CD4-positive, alpha-beta T cell (primary cell): ENCODE data around the gene SULF2. TPM values are rescaled to one million over a fixed set of nuclear protein-coding genes. Genes with fewer than 3 reads are reported as not detected.
"Not testable (repeated sequence)": the region's sequence is repeated elsewhere in the genome, so short reads cannot be mapped to it uniquely, and the experiment has no call there.

ENCODE experiments used
- ATAC-seq: fragments of 200-7000 bp; cut with Tn5 transposase; one replicate; pipeline ENCODE4 v1.10.0; 2022; ENCODE audit warnings: mild to moderate bottlenecking; ENCODE audit not compliant: poor library complexity
- CTCF ChIA-PET: fragments of 350-600 bp; sonication (Branson Sonifier 250); formaldehyde crosslinking; loops from one replicate; lab custom pipeline; 2021; ENCODE audit warnings: antibody characterized with exemption, inconsistent platforms; lab: Charles Lee
- POLR2A ChIA-PET: fragments of 350-600 bp; sonication (Branson Sonifier 250); formaldehyde crosslinking; loops from one replicate; lab custom pipeline; 2021; ENCODE audit warnings: antibody characterized with exemption, inconsistent platforms; lab: Charles Lee
- DNase-seq, 14 experiments: peaks; one replicate each; pipeline ENCODE4 v3.0.0-alpha.2; 2013 to 2020; ENCODE audit warnings: mixed read lengths in 2 of 14
- H3K27ac ChIP-seq, 2 donors: one replicate each; pipeline versions ENCODE4 v1.5.1 to v1.7.0; 2013; ENCODE audit warnings: low read length in 2 of 2, low read depth in 1 of 2, mild to moderate bottlenecking in 1 of 2
- H3K27me3 ChIP-seq, 2 experiments: 1 replicate in 1 of 2; 2 replicates in 1 of 2; pipeline versions ENCODE4 v1.6.1 to v1.7.0; 2013; ENCODE audit warnings: low read length in 2 of 2, control low read depth in 1 of 2, mild to moderate bottlenecking in 1 of 2, moderate library complexity in 1 of 2; ENCODE audit not compliant: insufficient read depth in 2 of 2, control insufficient read depth in 1 of 2
- H3K36me3 ChIP-seq: one replicate; pipeline ENCODE4 v1.6.1; 2013; ENCODE audit warnings: low read length, control low read depth; ENCODE audit not compliant: insufficient read depth
- H3K4me1 ChIP-seq: one replicate; pipeline ENCODE4 v1.6.1; 2013; ENCODE audit warnings: low read length, control low read depth; ENCODE audit not compliant: insufficient read depth
- H3K4me3 ChIP-seq: one replicate; pipeline ENCODE4 v1.5.1; 2013; ENCODE audit warnings: mild to moderate bottlenecking, low read length, moderate library complexity
- H3K9me3 ChIP-seq, 2 experiments: 1 replicate in 1 of 2; 2 replicates in 1 of 2; pipeline versions ENCODE4 v1.6.1 to v1.7.0; 2013; ENCODE audit warnings: low read length in 2 of 2, mild to moderate bottlenecking in 2 of 2, control low read depth in 1 of 2, moderate library complexity in 1 of 2; ENCODE audit not compliant: control insufficient read depth in 1 of 2, insufficient read depth in 1 of 2
- H3K27ac Mint-ChIP-seq: one replicate; pipeline ENCODE4 v1.8.0; 2020; ENCODE audit warnings: mixed read lengths
- H3K27me3 Mint-ChIP-seq: one replicate; pipeline ENCODE4 v1.8.0; 2021; ENCODE audit warnings: mixed read lengths
- H3K36me3 Mint-ChIP-seq: one replicate; pipeline ENCODE4 v1.8.0; 2021; ENCODE audit warnings: low read depth, mixed read lengths
- H3K4me1 Mint-ChIP-seq: one replicate; pipeline ENCODE4 v1.8.0; 2021; ENCODE audit warnings: low read depth, mixed read lengths
- H3K4me3 Mint-ChIP-seq: one replicate; pipeline ENCODE4 v1.8.0; 2020; ENCODE audit warnings: mild to moderate bottlenecking, mixed read lengths
- H3K9me3 Mint-ChIP-seq: one replicate; pipeline ENCODE4 v1.8.0; 2020; ENCODE audit warnings: mixed read lengths
- intact Hi-C, 2 experiments: fragments of 100-400 bp; cut with DNase I in 1 of 2; cut with micrococcal nuclease in 1 of 2; formaldehyde crosslinking; loops; one replicate each; pipeline versions ENCODE4 v1.15.1 to v1.9.0; 2023 to 2025; cut with DNase I, micrococcal nuclease
- total RNA-seq, 174 experiments: library from RNA in 2 of 174; stranded (reverse) in 2 of 174; gene quantifications; one replicate each; pipeline ENCODE4 v1.2.3 and lab custom pipeline; 2021 to 2026
- TF ChIP-seq, protein P1 (sequence below): fragments of 200-600 bp; IDR thresholded peaks from one replicate; pipeline ENCODE4 v1.8.0; 2022; ENCODE audit warnings: antibody characterized with exemption, mild to moderate bottlenecking

SULF2 gene
- total RNA-seq, 2 experiments from 2014 or later = 1.5 to 2.8 TPM

- no peak overlapping the region for H3K27ac ChIP-seq
- POLR2A ChIA-PET = no interaction called here
- intact Hi-C loops = no loop called here
- no peak for ATAC-seq
- Mint-ChIP-seq H3K4me1 (no peaks in the 10 kb centered on the region), H3K27ac (no peak overlapping the region), H3K9me3 (no peaks in the 10 kb centered on the region), H3K27me3 (peaks cover 55% of the 10 kb centered on the region), H3K4me3 (no peak overlapping the region), H3K36me3 (no peaks in the 10 kb centered on the region)
- H3K27me3 ChIP-seq = peaks cover 5 to 18% of the 10 kb centered on the region in 2 experiments
- TF ChIP-seq, protein P1, sequence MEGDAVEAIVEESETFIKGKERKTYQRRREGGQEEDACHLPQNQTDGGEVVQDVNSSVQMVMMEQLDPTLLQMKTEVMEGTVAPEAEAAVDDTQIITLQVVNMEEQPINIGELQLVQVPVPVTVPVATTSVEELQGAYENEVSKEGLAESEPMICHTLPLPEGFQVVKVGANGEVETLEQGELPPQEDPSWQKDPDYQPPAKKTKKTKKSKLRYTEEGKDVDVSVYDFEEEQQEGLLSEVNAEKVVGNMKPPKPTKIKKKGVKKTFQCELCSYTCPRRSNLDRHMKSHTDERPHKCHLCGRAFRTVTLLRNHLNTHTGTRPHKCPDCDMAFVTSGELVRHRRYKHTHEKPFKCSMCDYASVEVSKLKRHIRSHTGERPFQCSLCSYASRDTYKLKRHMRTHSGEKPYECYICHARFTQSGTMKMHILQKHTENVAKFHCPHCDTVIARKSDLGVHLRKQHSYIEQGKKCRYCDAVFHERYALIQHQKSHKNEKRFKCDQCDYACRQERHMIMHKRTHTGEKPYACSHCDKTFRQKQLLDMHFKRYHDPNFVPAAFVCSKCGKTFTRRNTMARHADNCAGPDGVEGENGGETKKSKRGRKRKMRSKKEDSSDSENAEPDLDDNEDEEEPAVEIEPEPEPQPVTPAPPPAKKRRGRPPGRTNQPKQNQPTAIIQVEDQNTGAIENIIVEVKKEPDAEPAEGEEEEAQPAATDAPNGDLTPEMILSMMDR = no peak
- no peak overlapping the region for H3K4me3 ChIP-seq
- no peaks in the 10 kb centered on the region for H3K4me1 ChIP-seq
- CTCF ChIA-PET = no interaction called here
- H3K36me3 ChIP-seq = no peaks in the 10 kb centered on the region
- no peak for DNase-seq
- peaks cover 0 to 12% of the 10 kb centered on the region in 2 experiments for H3K9me3 ChIP-seq
These were observed 24.9 kb upstream of the SULF2 start for GRCh38 chr20:47810116-47810677.

DNA sequence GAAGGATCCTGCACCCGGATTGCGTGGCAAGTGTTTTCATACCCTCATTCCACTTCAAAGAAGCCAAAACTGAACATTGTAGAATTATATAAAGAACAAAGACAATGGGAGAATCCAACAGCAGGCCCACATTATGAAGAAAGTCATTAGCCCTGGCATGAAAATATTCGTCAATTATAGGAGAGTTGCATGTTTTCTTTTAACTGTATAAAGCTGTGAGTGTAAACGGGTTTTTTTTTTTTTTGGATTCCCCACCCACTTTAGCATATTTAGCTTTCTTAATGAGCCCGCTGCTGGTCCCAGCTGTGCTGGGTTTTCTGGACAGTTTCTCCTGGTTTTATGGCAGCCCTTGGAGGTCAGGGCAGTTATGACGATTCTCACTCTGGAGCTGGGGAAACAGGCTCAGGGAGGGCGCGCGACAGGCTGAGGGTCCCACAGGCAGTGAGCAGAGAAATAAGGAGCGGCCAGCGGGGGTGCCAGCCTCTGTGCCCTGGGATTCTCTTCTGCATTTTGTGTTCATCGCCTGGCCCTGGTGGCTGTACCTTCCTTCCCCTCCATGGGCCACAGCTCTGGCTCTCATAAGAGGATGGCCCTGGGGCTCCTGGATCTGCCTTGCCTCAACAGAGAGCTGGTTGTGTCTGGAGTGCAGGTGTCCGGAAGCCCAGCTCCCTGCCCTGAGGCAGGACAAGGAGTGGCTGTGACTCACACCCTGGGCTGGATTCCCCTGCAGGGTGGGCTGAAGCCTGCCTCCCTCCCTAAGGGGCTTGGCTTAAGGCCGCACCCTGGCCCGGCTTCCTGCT, 24.1 kb upstream of the SULF2 start:
- no peaks in the 10 kb centered on the region for H3K4me1 ChIP-seq
- Mint-ChIP-seq H3K27me3 (peaks cover 50% of the 10 kb centered on the region), H3K36me3 (no peaks in the 10 kb centered on the region), H3K9me3 (no peaks in the 10 kb centered on the region), H3K27ac (no peak overlapping the region), H3K4me1 (no peaks in the 10 kb centered on the region), H3K4me3 (no peak overlapping the region)
- H3K27ac ChIP-seq = no peak overlapping the region
- peaks cover 0 to 6% of the 10 kb centered on the region in 2 experiments for H3K9me3 ChIP-seq
- ChIA-PET POLR2A (no interaction called here), CTCF (interaction anchor here (0.7 kb wide), 1 partner anchor 276 kb away, joined by 3 read pairs; no protein-coding TSS in a partner anchor)
- H3K36me3 ChIP-seq = no peaks in the 10 kb centered on the region
- ATAC-seq (no peak), DNase-seq (no peak)
- peaks cover 0 to 18% of the 10 kb centered on the region in 2 experiments for H3K27me3 ChIP-seq
- TF ChIP-seq, protein P1 = no peak
- intact Hi-C loops = no loop called here
- H3K4me3 ChIP-seq = no peak overlapping the region

DNA sequence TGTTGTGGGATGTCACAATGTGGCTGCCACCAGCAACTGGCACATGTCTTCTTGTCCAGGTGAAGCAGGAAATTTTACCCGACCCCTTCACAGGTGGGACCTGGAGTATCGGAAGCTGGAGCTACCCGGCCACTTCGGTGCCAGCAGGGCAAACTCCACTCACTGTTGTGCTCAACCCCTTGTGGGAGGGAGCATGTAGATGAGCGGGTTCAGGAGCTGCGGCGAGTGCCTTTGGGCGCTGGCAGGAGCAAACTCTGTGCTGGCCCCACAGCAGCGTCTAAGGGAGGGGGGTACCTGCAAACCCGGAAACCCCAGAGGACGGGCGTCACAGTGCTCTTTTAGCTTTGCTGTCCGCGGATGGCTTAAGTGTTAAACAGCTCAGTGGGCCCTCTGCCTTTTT, 20.7 kb upstream of the SULF2 start:
- Histone ChIP-seq H3K27me3 (peaks cover 0 to 5% of the 10 kb centered on the region in 2 experiments), H3K4me3 (no peak overlapping the region), H3K9me3 (peaks cover 0 to 6% of the 10 kb centered on the region in 2 experiments), H3K4me1 (no peaks in the 10 kb centered on the region), H3K27ac (no peak overlapping the region), H3K36me3 (no peaks in the 10 kb centered on the region)
- H3K36me3 Mint-ChIP-seq = no peaks in the 10 kb centered on the region
- intact Hi-C loops = no loop called here
- ChIA-PET CTCF (no interaction called here), POLR2A (no interaction called here)
- H3K9me3 Mint-ChIP-seq = no peaks in the 10 kb centered on the region
- no peak for DNase-seq
- H3K4me3 Mint-ChIP-seq = no peak overlapping the region
- no peaks in the 10 kb centered on the region for H3K4me1 Mint-ChIP-seq
- no peak for ATAC-seq
- H3K27me3 Mint-ChIP-seq = peaks cover 30% of the 10 kb centered on the region
- no peak overlapping the region for H3K27ac Mint-ChIP-seq
- TF ChIP-seq, protein P1 = no peak

- peaks cover 30% of the 10 kb centered on the region for H3K27me3 Mint-ChIP-seq
- H3K27ac ChIP-seq, H3K36me3 Mint-ChIP-seq, POLR2A ChIA-PET, H3K27ac Mint-ChIP-seq, DNase-seq, H3K27me3 ChIP-seq, H3K4me3 ChIP-seq, H3K4me1 Mint-ChIP-seq, H3K9me3 Mint-ChIP-seq, intact Hi-C loops, H3K4me3 Mint-ChIP-seq, CTCF ChIA-PET, H3K9me3 ChIP-seq, H3K36me3 ChIP-seq, ATAC-seq, H3K4me1 ChIP-seq: not testable (repeated sequence)
These were observed 19.7 kb upstream of the SULF2 start for GRCh38 chr20:47804972-47805371.

- H3K27me3 ChIP-seq, CTCF ChIA-PET, H3K27ac ChIP-seq, H3K4me3 ChIP-seq, H3K36me3 ChIP-seq, H3K9me3 Mint-ChIP-seq, H3K4me1 Mint-ChIP-seq, H3K36me3 Mint-ChIP-seq, ATAC-seq, intact Hi-C loops, H3K4me1 ChIP-seq, H3K27ac Mint-ChIP-seq, H3K9me3 ChIP-seq, H3K4me3 Mint-ChIP-seq, DNase-seq, POLR2A ChIA-PET: not testable (repeated sequence)
- H3K27me3 Mint-ChIP-seq = peaks cover 28% of the 10 kb centered on the region
These were observed 19.0 kb upstream of the SULF2 start for GRCh38 chr20:47804224-47804825.
